ENCODE results near the gene SLC39A9.

DNA sequence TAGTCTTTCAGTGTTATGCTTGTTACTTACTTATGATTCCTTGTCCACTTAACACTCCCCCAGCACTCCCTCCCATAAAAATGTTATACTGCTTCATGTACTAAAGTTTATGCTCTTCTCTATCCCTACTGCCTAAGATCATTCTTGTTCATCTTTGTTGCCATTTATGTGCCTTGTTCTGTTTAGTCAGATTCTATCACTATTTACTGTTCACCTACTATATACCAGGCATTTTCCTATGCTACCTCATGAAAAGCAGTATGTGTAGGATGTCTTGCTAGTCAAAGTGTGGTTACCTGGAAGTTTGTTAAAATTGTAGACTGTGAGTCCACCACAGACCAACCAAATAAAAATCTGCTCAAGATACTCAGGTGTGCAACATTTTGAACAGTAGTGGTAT lies 24.3 kb upstream of the SLC39A9 start:
- TF ChIP-seq, protein P1, sequence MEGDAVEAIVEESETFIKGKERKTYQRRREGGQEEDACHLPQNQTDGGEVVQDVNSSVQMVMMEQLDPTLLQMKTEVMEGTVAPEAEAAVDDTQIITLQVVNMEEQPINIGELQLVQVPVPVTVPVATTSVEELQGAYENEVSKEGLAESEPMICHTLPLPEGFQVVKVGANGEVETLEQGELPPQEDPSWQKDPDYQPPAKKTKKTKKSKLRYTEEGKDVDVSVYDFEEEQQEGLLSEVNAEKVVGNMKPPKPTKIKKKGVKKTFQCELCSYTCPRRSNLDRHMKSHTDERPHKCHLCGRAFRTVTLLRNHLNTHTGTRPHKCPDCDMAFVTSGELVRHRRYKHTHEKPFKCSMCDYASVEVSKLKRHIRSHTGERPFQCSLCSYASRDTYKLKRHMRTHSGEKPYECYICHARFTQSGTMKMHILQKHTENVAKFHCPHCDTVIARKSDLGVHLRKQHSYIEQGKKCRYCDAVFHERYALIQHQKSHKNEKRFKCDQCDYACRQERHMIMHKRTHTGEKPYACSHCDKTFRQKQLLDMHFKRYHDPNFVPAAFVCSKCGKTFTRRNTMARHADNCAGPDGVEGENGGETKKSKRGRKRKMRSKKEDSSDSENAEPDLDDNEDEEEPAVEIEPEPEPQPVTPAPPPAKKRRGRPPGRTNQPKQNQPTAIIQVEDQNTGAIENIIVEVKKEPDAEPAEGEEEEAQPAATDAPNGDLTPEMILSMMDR (conservative IDR thresholded peaks at IDR 0.05; ENCODE audit: low read length): no peak
- TF ChIP-seq EZH2phosphoT487 (IDR thresholded peaks at IDR 0.05; ENCODE audit: borderline replicate concordance, low read depth, low read length): no peak

Measured in OCI-LY7 (cell line).